GM18867 (cell line): ENCODE results near the gene AQP3.
"Not testable (repeated sequence)": the region's sequence is repeated elsewhere in the genome, so short reads cannot be mapped to it uniquely, and the experiment has no call there.

ENCODE experiments used
- ATAC-seq: cut with Tn5 transposase; IDR thresholded peaks from one replicate; pipeline ENCODE4 v1.9.1; 2021; ENCODE audit warnings: mild to moderate bottlenecking, moderate library complexity; ENCODE audit not compliant: unreplicated experiment

The AQP3 gene

GRCh38 chr9:33443464-33444154, 3.8 kb downstream of the AQP3 start:
- no peak for ATAC-seq

- ATAC-seq: no peak
Measured at GRCh38 chr9:33443047-33443446, 4.3 kb downstream of the AQP3 start.

GRCh38 chr9:33442125-33442524, 5.3 kb downstream of the AQP3 start:
- ATAC-seq: no peak

- ATAC-seq: no peak
Measured at GRCh38 chr9:33440609-33441008, 6.8 kb downstream of the AQP3 start.

GRCh38 chr9:33440204-33440603, 7.2 kb downstream of the AQP3 start:
- ATAC-seq: no peak

- ATAC-seq: no peak
Measured at GRCh38 chr9:33439731-33440130, 7.7 kb downstream of the AQP3 start.

- no peak for ATAC-seq
Measured at GRCh38 chr9:33438926-33439680, 8.3 kb downstream of the AQP3 start.

GRCh38 chr9:33437898-33438297, 9.5 kb downstream of the AQP3 start:
- ATAC-seq: no peak

GRCh38 chr9:33437205-33437604, 10.2 kb downstream of the AQP3 start:
- no peak for ATAC-seq

- ATAC-seq: no peak
Measured at GRCh38 chr9:33436445-33436844, 10.9 kb downstream of the AQP3 start.

GRCh38 chr9:33435821-33436277, 11.5 kb downstream of the AQP3 start:
- ATAC-seq: no peak

- ATAC-seq: no peak
Measured at GRCh38 chr9:33434317-33435105, 12.9 kb downstream of the AQP3 start.

GRCh38 chr9:33433871-33434270, 13.5 kb downstream of the AQP3 start:
- no peak for ATAC-seq

- no peak for ATAC-seq
Measured at GRCh38 chr9:33431420-33431819, 16.0 kb downstream of the AQP3 start.

GRCh38 chr9:33430942-33431341, 16.5 kb downstream of the AQP3 start:
- ATAC-seq: no peak

GRCh38 chr9:33429256-33429985, 18.0 kb downstream of the AQP3 start:
- ATAC-seq: no peak

- ATAC-seq: no peak
Measured at GRCh38 chr9:33426843-33427293, 20.5 kb downstream of the AQP3 start.

GRCh38 chr9:33425128-33425533, 22.3 kb downstream of the AQP3 start:
- ATAC-seq: no peak

- not testable (repeated sequence) for ATAC-seq
Measured at GRCh38 chr9:33424492-33424891, 22.9 kb downstream of the AQP3 start.

GRCh38 chr9:33424043-33424442, 23.4 kb downstream of the AQP3 start:
- not testable (repeated sequence) for ATAC-seq
